Measurements from ENCODE around the gene TSG101.

The TSG101 gene

DNA sequence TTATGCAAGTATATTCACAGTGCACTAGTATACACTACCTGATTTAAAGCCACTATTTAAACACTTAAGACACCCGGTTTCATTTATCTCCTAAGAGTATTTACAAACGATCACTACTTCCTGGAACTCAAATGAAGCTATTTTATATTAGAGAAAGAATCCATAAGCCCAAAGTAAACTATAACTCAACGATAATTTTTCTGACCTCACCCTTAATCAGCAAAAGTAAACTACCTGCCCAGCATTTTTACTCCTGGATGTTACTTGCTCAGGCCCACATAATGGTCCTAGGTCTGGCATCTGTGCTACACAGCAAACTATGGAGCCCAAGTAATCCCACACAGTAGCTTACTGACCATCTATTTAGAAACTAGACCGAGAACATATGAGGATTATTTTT is 33.4 kb downstream of the TSG101 start:
- no peak for DNase-seq (ENCODE audit: low read depth)

- no peak for DNase-seq (ENCODE audit: low read depth)
These were observed 33.9 kb downstream of the TSG101 start for GRCh38 chr11:18492888-18493287.

GRCh38 chr11:18491924-18492323 is 34.8 kb downstream of the TSG101 start:
- DNase-seq (ENCODE audit: low read depth), result peak; percentile 3

- DNase-seq (ENCODE audit: low read depth), result no peak
These were observed 35.8 kb downstream of the TSG101 start for GRCh38 chr11:18490736-18491485.

GRCh38 chr11:18490319-18490718 is 36.4 kb downstream of the TSG101 start:
- DNase-seq (ENCODE audit: low read depth), result no peak

GRCh38 chr11:18485913-18486528 is 40.7 kb downstream of the TSG101 start:
- DNase-seq (ENCODE audit: low read depth), result no peak

DNA sequence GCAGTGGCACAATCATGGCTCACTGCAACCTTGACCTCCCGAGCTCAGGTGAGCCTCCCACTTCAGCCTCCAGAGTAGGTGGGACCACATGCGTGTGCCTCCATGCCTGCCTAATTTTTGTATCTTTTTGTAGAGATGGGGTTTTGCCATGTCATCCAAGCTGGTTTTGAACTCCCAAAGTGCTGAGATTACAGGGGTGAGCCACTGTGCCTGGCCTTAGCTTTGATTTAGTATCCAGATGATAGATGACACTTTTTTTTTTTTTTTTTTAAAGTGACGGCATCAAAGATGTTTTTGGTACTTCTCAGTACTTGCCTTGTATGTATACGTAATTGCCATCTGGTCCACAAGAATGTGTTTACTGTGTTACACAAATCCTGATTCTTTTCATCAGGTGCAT is 47.7 kb downstream of the TSG101 start:
- no peak for DNase-seq (ENCODE audit: low read depth)

- DNase-seq (ENCODE audit: low read depth), result no peak
These were observed 54.2 kb downstream of the TSG101 start for GRCh38 chr11:18472587-18472986.

DNA sequence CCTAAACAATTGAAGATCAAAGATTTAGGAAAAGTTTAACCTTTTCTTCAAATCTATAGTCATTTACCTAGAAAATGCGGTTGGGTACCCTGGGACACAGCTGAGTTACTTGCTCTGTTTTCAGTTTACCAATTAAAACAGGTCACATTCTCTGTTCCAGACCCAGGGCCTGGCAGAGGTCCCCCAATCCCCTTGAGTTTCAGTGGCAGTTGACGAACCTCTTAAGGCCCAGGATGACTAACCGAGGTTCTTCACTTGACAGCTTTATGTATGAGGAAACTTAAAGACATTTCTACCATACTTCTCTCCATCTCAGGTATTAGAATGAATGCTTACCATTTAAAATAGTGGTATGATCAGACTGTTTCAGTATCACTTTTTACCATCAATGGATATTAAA is 54.7 kb downstream of the TSG101 start:
- DNase-seq (ENCODE audit: low read depth), result no peak

DNA sequence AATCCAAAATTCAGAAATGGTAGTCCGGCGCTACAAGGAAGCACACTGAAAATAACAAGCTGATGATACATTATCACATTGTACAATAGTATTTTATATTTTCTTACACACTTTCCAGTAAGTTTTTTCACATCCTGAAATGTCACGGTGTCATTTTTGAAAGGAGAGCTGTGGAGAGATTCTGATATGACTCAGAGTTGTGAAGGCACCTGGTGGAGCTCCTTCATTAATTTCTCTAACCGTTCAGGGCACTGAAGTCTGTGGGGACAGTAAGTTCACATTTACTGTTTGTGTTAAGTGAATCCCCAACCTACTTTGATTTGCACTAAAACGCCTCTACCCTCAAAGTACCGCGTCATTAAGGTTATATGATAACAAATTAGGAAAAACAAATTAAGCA is 57.8 kb downstream of the TSG101 start:
- no peak for DNase-seq (ENCODE audit: low read depth)

DNA sequence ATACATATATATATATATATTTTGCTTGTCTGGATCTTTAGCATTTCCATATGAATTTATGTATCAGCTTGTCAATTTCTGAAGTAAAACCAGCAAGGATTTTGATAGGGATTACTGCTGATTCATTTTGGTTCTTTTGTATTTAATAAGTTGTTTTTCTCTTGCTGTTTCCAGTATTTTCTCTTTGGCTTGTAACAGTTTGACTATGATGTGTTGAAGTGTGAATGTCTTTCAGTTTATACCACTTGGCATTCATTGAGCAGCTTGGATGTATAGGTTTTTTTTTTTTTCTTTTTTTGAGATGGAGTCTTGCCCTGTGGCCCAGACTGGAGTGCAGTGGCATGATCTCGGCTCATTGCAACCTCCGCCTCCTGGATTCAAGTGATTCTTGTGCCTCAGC is 58.7 kb downstream of the TSG101 start:
- DNase-seq (ENCODE audit: low read depth), result no peak

DNA sequence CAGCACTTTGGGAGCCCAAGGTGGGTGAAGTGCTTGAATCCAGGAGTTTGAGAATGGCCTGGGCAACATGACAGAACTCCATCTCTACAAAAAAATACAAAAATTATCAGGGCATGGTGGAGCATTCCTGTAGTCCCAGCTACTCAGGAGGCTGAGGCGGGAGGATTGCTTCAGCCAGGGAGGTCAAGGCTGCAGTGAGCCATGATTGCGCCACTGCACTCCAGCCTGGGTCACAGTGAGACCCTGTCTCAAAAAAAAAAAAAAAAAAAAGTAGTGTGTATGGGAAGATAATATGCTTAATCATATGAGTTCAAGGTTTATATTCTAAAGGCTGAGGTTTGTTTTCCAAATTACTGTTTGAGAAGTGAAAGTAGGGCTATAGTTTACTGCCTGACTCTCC is 60.3 kb downstream of the TSG101 start:
- no peak for DNase-seq (ENCODE audit: low read depth)

GRCh38 chr11:18463439-18463838 is 63.3 kb downstream of the TSG101 start:
- no peak for DNase-seq (ENCODE audit: low read depth)

GRCh38 chr11:18461909-18462308 is 64.8 kb downstream of the TSG101 start:
- DNase-seq (ENCODE audit: low read depth), result no peak

- DNase-seq (ENCODE audit: low read depth), result no peak
These were observed 67.1 kb downstream of the TSG101 start for GRCh38 chr11:18459634-18460033.

- peak; percentile 32 for DNase-seq (ENCODE audit: low read depth)
These were observed 69.3 kb downstream of the TSG101 start for GRCh38 chr11:18457450-18457849.

DNA sequence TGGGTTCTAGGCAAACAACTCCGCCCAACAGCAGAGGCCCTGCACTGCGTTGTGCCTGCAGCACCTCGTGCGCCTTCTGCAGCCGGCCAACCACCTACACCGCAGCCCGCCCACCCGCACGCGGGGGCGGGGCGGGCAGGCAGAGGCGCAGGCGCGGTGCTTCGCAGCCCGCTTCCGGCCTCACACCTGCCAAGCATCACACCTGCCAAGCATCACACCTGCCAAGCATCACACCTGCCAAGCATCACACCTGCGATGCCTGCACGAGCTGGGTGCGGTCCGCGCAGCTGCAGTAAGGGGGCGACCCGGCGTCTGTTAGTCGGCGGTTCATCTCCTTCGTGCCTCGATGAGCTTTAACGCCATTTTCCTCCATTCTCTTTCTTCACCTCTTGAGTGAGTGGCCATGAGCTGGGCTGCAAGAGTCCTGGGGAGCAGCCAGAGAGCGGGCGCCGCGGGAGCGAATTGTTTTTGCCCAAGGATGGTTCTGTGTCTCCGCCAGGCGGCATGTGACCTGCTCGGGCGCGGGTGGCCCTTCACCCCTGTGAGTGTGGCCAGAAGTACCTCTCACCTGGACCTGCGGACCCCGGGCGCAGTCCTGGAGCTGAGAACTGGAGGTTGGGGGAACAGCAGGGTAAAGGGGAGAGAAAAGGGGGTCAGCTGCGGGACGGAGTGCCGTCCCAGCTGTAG is 70.9 kb downstream of the TSG101 start, which contains the start of gene LDHAL6A:
Gene LDHAL6A (plus strand): TSS at position 171 of the 687 bp plus-strand sequence. CDS start 825 bp downstream, outside the sequence.
- no peak for DNase-seq (ENCODE audit: low read depth)

DNA sequence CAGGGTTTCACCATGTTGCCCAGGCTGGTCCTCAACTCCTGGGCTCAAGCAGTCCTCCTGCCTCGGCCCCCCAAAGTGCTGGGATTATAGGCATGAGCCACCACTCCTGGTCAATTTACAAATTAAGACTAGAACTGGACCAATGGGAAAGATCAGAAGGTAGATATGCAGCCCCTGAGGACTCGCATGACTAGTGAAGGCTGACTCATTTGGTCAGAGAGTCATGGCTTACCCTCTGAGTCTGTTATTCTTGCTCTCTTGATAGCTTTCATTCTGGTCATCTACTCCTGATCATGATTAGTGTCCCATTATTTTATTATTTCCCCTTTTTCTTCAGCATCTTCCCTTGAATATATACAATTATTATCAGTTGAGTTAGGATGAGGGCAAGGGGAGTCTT is 73.8 kb downstream of the TSG101 start:
- DNase-seq (ENCODE audit: low read depth), result peak; percentile 78

GRCh38 chr11:18449251-18449650 is 77.5 kb downstream of the TSG101 start:
- DNase-seq (ENCODE audit: low read depth), result no peak

DNA sequence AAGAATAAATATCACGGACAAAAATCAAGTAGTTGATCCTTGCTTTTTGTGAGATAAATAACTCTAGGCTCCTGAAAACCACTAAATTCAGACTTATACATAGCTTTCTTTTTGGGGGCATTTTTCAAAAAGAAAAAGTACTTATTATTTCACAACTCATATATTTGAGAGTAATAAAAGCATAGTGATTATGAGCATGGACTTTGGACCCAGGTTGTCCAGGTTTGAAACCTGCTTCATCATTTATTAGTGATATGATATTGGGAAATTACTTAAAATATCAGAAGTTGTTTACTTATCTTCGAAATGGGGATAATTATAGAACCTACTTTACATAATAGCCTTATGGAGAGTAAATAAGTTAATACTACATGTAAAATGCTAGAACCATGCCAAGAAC is 88.1 kb downstream of the TSG101 start:
- no peak for DNase-seq (ENCODE audit: low read depth)

Measured in ELR (cell line).